ENCODE results near the gene SLC6A12. TPM values are rescaled to one million over a fixed set of nuclear protein-coding genes. Genes with fewer than 3 reads are reported as not detected.

The SLC6A12 gene
- total RNA-seq, 1 donor from 2014 or later = 1.4 TPM

GRCh38 chr12:182381-182892 lies 31.5 kb downstream of the SLC6A12 start:
- Histone ChIP-seq H3K27me3 (no peaks in the 10 kb centered on the region), H3K36me3 (no peaks in the 10 kb centered on the region), H3K9me3 (no peaks in the 10 kb centered on the region), H3K4me1 (no peaks in the 10 kb centered on the region), H3K4me3 (no peak overlapping the region), H3K27ac (no peak overlapping the region)
- DNase-seq (ENCODE audit: low spot score in 2 of 2) = no peak
- intact Hi-C loops (cut with DNase I) = no loop called here
- no peak for TF ChIP-seq CTCF (IDR thresholded peaks at IDR 0.05)

GRCh38 chr12:181921-182320 lies 32.0 kb downstream of the SLC6A12 start:
- no peaks in the 10 kb centered on the region for H3K27me3 ChIP-seq
- DNase-seq (ENCODE audit: low spot score in 2 of 2) = no peak
- H3K4me1 ChIP-seq = peaks cover 0 to 2% of the 10 kb centered on the region in 2 donors
- H3K4me3 ChIP-seq = no peak overlapping the region
- no peak overlapping the region for H3K27ac ChIP-seq
- H3K36me3 ChIP-seq = no peaks in the 10 kb centered on the region
- no peak for TF ChIP-seq CTCF (IDR thresholded peaks at IDR 0.05)
- no peaks in the 10 kb centered on the region for H3K9me3 ChIP-seq
- intact Hi-C loops (cut with DNase I) = no loop called here

- Histone ChIP-seq H3K4me1 (peaks cover 2 to 5% of the 10 kb centered on the region in 2 donors), H3K9me3 (no peaks in the 10 kb centered on the region), H3K27me3 (no peaks in the 10 kb centered on the region), H3K4me3 (no peak overlapping the region), H3K36me3 (no peaks in the 10 kb centered on the region), H3K27ac (no peak overlapping the region)
- DNase-seq (ENCODE audit: low spot score in 2 of 2) = peak in 1 of 2 donors; percentile 36
- intact Hi-C loops (cut with DNase I) = no loop called here
- no peak for TF ChIP-seq CTCF (IDR thresholded peaks at IDR 0.05)
These were observed 33.5 kb downstream of the SLC6A12 start for GRCh38 chr12:180445-180844.

DNA sequence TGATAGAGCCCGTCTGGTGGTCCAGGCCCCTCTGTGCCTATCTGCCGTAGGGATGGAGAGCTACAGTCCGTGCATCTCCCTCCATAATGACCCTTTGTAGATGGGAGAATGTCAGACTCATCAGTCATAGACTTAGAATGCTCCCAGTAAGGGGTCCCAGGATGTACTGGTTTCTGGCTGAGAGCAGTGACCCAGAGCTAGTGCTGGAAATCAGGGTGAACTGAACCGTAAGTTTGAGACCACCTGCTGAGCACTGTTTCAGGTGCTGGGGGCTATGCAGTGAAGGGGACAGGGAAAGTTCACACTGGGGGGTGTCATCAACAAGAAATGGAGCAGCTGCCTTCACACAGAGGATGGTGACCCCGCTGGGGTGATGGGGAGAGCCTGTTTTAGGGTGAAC lies 34.1 kb downstream of the SLC6A12 start:
- intact Hi-C loops (cut with DNase I) = no loop called here

GRCh38 chr12:179131-179884 lies 34.6 kb downstream of the SLC6A12 start:
- H3K9me3 ChIP-seq = no peaks in the 10 kb centered on the region
- intact Hi-C loops (cut with DNase I) = no loop called here
- H3K4me3 ChIP-seq = no peak overlapping the region
- H3K27ac ChIP-seq = no peak overlapping the region
- H3K36me3 ChIP-seq = no peaks in the 10 kb centered on the region
- H3K27me3 ChIP-seq = no peaks in the 10 kb centered on the region
- no peak for TF ChIP-seq CTCF (IDR thresholded peaks at IDR 0.05)
- H3K4me1 ChIP-seq = peaks cover 2 to 5% of the 10 kb centered on the region in 2 donors
- no peak for DNase-seq (ENCODE audit: low spot score in 2 of 2)

More for the DNA sequence above, 34.1 kb downstream of the SLC6A12 start:
- no peak for DNase-seq (ENCODE audit: low spot score in 2 of 2)
- TF ChIP-seq CTCF (IDR thresholded peaks at IDR 0.05) = no peak
- H3K9me3 ChIP-seq = no peaks in the 10 kb centered on the region
- no peak overlapping the region for H3K27ac ChIP-seq
- no peaks in the 10 kb centered on the region for H3K36me3 ChIP-seq
- H3K4me3 ChIP-seq = no peak overlapping the region
- no peaks in the 10 kb centered on the region for H3K27me3 ChIP-seq
- peaks cover 2 to 5% of the 10 kb centered on the region in 2 donors for H3K4me1 ChIP-seq

All from ascending aorta (tissue), 2 donors.